ENCODE results near the gene PLB1. TPM values are rescaled to one million over a fixed set of nuclear protein-coding genes. Genes with fewer than 3 reads are reported as not detected.

The PLB1 gene
- total RNA-seq, 1 experiment from 2014 or later, result 0.91 TPM

- intact Hi-C loops (cut with micrococcal nuclease), result loop anchor here (5.0 kb wide), 1 partner anchor 491 kb away; no protein-coding TSS in a partner anchor
- H3K4me3 Mint-ChIP-seq (ENCODE audit: unreplicated experiment), result peak overlapping the region; percentile 52
- no peaks in the 10 kb centered on the region for H3K27me3 Mint-ChIP-seq (ENCODE audit: insufficient read depth, unreplicated experiment)
- POLR2A ChIA-PET, result interaction anchor here (1.0 to 7.9 kb wide), 7 partner anchors 11 to 57 kb away, joined by 3 to 93 read pairs (median 4); no protein-coding TSS in a partner anchor
- no peak for TF ChIP-seq CTCF (IDR thresholded peaks at IDR 0.05; ENCODE audit: unreplicated experiment)
- CTCF ChIA-PET, result interaction anchor here (1.3 to 1.8 kb wide), 3 partner anchors 11 to 724 kb away, joined by 3 to 5 read pairs (median 5); no protein-coding TSS in a partner anchor
- H3K27ac Mint-ChIP-seq (ENCODE audit: low read depth, unreplicated experiment), result peak overlapping the region; percentile 88
- no peaks in the 10 kb centered on the region for H3K36me3 Mint-ChIP-seq (ENCODE audit: insufficient read depth, unreplicated experiment)
- BruUV-seq (replicated peaks), result no TSS peak
- H3K9me3 Mint-ChIP-seq (ENCODE audit: unreplicated experiment), result no peaks in the 10 kb centered on the region
- H3K4me1 Mint-ChIP-seq (ENCODE audit: insufficient read depth, unreplicated experiment), result peaks cover 50% of the 10 kb centered on the region
- DNase-seq (ENCODE audit: unreplicated experiment), result peak; percentile 82
These were observed 47.7 kb upstream of the PLB1 start for GRCh38 chr2:28447943-28448792.

GRCh38 chr2:28448793-28449100 is 47.1 kb upstream of the PLB1 start:
- H3K9me3 Mint-ChIP-seq (ENCODE audit: unreplicated experiment), result no peaks in the 10 kb centered on the region
- intact Hi-C loops (cut with micrococcal nuclease), result loop anchor here (5.0 kb wide), 1 partner anchor 491 kb away; no protein-coding TSS in a partner anchor
- no peaks in the 10 kb centered on the region for H3K36me3 Mint-ChIP-seq (ENCODE audit: insufficient read depth, unreplicated experiment)
- ChIA-PET POLR2A (interaction anchor here (0.6 to 7.9 kb wide), 8 partner anchors 12 to 469 kb away, joined by 3 to 93 read pairs (median 4); no protein-coding TSS in a partner anchor), CTCF (interaction anchor here (1.3 to 1.5 kb wide), 3 partner anchors 9 to 13 kb away, joined by 3 to 5 read pairs (median 3); no protein-coding TSS in a partner anchor)
- H3K4me1 Mint-ChIP-seq (ENCODE audit: insufficient read depth, unreplicated experiment), result peaks cover 50% of the 10 kb centered on the region
- DNase-seq (ENCODE audit: unreplicated experiment), result no peak
- TF ChIP-seq CTCF (IDR thresholded peaks at IDR 0.05; ENCODE audit: unreplicated experiment), result no peak
- H3K4me3 Mint-ChIP-seq (ENCODE audit: unreplicated experiment), result peak overlapping the region; percentile 52
- H3K27ac Mint-ChIP-seq (ENCODE audit: low read depth, unreplicated experiment), result peak overlapping the region; percentile 88
- no peaks in the 10 kb centered on the region for H3K27me3 Mint-ChIP-seq (ENCODE audit: insufficient read depth, unreplicated experiment)
- BruUV-seq (replicated peaks), result no TSS peak

- Mint-ChIP-seq H3K4me3 (ENCODE audit: unreplicated experiment) (peak overlapping the region; percentile 41), H3K27ac (ENCODE audit: low read depth, unreplicated experiment) (peak overlapping the region; percentile 94), H3K9me3 (ENCODE audit: unreplicated experiment) (no peaks in the 10 kb centered on the region), H3K4me1 (ENCODE audit: insufficient read depth, unreplicated experiment) (peaks cover 49% of the 10 kb centered on the region), H3K27me3 (ENCODE audit: insufficient read depth, unreplicated experiment) (no peaks in the 10 kb centered on the region), H3K36me3 (ENCODE audit: insufficient read depth, unreplicated experiment) (no peaks in the 10 kb centered on the region)
- BruUV-seq (replicated peaks), result no TSS peak
- intact Hi-C loops (cut with micrococcal nuclease), result loop anchor here (5.0 kb wide), 1 partner anchor 492 kb away; no protein-coding TSS in a partner anchor
- POLR2A ChIA-PET, result interaction anchor here (0.6 to 7.9 kb wide), 8 partner anchors 12 to 468 kb away, joined by 3 to 93 read pairs (median 4); no protein-coding TSS in a partner anchor
- no peak for DNase-seq (ENCODE audit: unreplicated experiment)
- CTCF ChIA-PET, result interaction anchor here (0.6 to 1.5 kb wide), 5 partner anchors 9 to 743 kb away, joined by 3 to 5 read pairs (median 3); no protein-coding TSS in a partner anchor
- TF ChIP-seq CTCF (IDR thresholded peaks at IDR 0.05; ENCODE audit: unreplicated experiment), result no peak
These were observed 46.8 kb upstream of the PLB1 start for GRCh38 chr2:28449126-28449487.
